ENCODE results near the gene SERF1A. TPM values are rescaled to one million over a fixed set of nuclear protein-coding genes. Genes with fewer than 3 reads are reported as not detected.
"Not testable (repeated sequence)": the region's sequence is repeated elsewhere in the genome, so short reads cannot be mapped to it uniquely, and the experiment has no call there.

The SERF1A gene
- total and polyA plus RNA-seq, 10 of the 15 experiments (the other 5 are each of a cell fraction or from before 2014, with no cell fraction given): 2.8 to 19.2 (median 5.9) TPM

DNA sequence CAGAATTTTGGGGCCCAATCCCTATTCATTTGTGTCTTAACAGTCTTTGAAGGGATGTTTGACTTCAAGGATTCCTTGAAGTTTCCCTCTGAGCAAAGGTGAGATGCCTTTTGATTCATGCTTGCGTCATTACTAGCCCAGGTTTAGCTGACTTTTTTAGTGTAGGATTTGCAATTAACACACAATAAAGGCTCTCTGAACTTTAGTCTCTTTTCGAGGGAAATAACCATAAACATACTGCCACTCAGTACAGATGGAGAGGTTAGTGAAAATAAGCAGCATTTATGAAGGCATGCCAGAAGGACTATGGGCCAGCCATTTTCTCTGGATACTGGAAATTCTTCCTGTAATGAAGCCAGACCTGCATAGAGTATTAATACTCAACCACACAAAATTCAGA is 4.4 kb upstream of the SERF1A start:
- DNase-seq (ENCODE audit: low read depth, low spot score); FAIRE-seq; SMC1A ChIA-PET (ENCODE audit: uncharacterized antibody, unreplicated experiment); RAD21 ChIA-PET (ENCODE audit: unreplicated experiment); H3K27ac ChIP-seq (ENCODE audit: control insufficient read depth, insufficient read depth); intact Hi-C loops (cut with micrococcal nuclease; ENCODE audit: unreplicated experiment); H3K79me2 ChIP-seq (ENCODE audit: control insufficient read depth, insufficient read depth, low read length); H3K36me3 ChIP-seq (ENCODE audit: control insufficient read depth in 2 of 2, insufficient read depth in 2 of 2, low read length in 1 of 2); H3K27me3 ChIP-seq (replicated peaks in 1 of 2; ENCODE audit: control insufficient read depth in 2 of 2, insufficient read depth in 2 of 2, low read length in 1 of 2); H4K20me1 ChIP-seq (ENCODE audit: control insufficient read depth, insufficient read depth); in situ Hi-C loops (cut with MboI); H3K4me1 ChIP-seq (ENCODE audit: control insufficient read depth, insufficient read depth, low read length); H3K9me3 ChIP-seq (replicated peaks; ENCODE audit: control insufficient read depth, insufficient read depth, low read length); H3K4me3 ChIP-seq; BruUV-seq (replicated peaks); H3K9ac ChIP-seq (ENCODE audit: control insufficient read depth, insufficient read depth, low read length); ATAC-seq; H3K4me2 ChIP-seq (ENCODE audit: control insufficient read depth, insufficient read depth); POLR2A ChIA-PET; CTCF ChIA-PET; H2AFZ ChIP-seq (ENCODE audit: control insufficient read depth, low read depth, low read length): not testable (repeated sequence)
- WGBS (ENCODE audit: insufficient coverage, insufficient replicate concordance, low lambda C conversion rate, missing lambda C conversion rate): no CpG with 5 or more reads among the region's 2 CpGs

DNA sequence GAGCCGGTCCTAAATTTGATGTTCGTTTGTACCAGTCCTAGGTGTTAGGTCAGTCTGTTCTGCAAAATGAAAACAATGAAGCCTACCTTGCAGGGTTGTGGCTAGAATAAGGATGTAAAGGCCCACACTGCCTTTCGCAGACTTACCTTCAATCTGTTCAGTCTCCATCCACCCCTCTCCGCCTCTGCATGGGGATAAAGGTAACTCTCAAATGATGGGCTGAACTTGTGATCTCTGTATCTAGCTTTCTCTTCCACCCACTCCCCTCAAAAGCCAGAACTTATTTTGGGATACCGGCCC is 753 bp downstream of the SERF1A start:
- H3K4me3 ChIP-seq; H4K20me1 ChIP-seq (ENCODE audit: control insufficient read depth, insufficient read depth); H3K4me2 ChIP-seq (ENCODE audit: control insufficient read depth, insufficient read depth); intact Hi-C loops (cut with micrococcal nuclease; ENCODE audit: unreplicated experiment); H3K27ac ChIP-seq (ENCODE audit: control insufficient read depth, insufficient read depth); DNase-seq (ENCODE audit: low read depth, low spot score); H3K4me1 ChIP-seq (ENCODE audit: control insufficient read depth, insufficient read depth, low read length); H3K9me3 ChIP-seq (replicated peaks; ENCODE audit: control insufficient read depth, insufficient read depth, low read length); H3K9ac ChIP-seq (ENCODE audit: control insufficient read depth, insufficient read depth, low read length); POLR2A ChIA-PET; FAIRE-seq; in situ Hi-C loops (cut with MboI); H3K36me3 ChIP-seq (ENCODE audit: control insufficient read depth in 2 of 2, insufficient read depth in 2 of 2, low read length in 1 of 2); SMC1A ChIA-PET (ENCODE audit: uncharacterized antibody, unreplicated experiment); RAD21 ChIA-PET (ENCODE audit: unreplicated experiment); H3K27me3 ChIP-seq (replicated peaks in 1 of 2; ENCODE audit: control insufficient read depth in 2 of 2, insufficient read depth in 2 of 2, low read length in 1 of 2); H2AFZ ChIP-seq (ENCODE audit: control insufficient read depth, low read depth, low read length); H3K79me2 ChIP-seq (ENCODE audit: control insufficient read depth, insufficient read depth, low read length); CTCF ChIA-PET: not testable (repeated sequence)
- no CpG with 5 or more reads among the region's 5 CpGs for whole genome bisulfite sequencing (ENCODE audit: insufficient coverage, insufficient replicate concordance, low lambda C conversion rate, missing lambda C conversion rate)
- BruUV-seq (replicated peaks): TSS peak; percentile 82
- ATAC-seq: peak; percentile 58

DNA sequence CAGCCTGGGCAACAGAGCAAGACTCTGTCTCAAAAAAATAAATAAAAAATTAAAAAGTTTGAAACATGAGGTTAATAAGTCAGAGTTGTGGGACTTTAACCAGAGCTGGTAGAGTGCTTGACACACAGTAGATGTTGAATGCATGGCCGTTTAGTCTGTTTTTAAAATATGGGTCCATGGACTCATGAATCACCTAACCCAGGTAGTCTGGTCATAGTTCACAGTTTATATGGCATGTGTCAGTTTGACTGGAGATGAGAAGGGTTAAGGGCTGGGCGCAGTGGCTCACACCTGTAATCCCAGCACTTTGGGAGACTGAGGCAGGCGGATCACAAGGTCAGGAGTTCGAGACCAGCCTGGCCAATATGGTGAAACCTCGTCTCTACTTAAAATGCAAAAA is 6.2 kb downstream of the SERF1A start:
- FAIRE-seq; H3K27ac ChIP-seq (ENCODE audit: control insufficient read depth, insufficient read depth); H3K4me3 ChIP-seq; BruUV-seq (replicated peaks); H3K36me3 ChIP-seq (ENCODE audit: control insufficient read depth in 2 of 2, insufficient read depth in 2 of 2, low read length in 1 of 2); H3K9me3 ChIP-seq (replicated peaks; ENCODE audit: control insufficient read depth, insufficient read depth, low read length); POLR2A ChIA-PET; H3K27me3 ChIP-seq (replicated peaks in 1 of 2; ENCODE audit: control insufficient read depth in 2 of 2, insufficient read depth in 2 of 2, low read length in 1 of 2); in situ Hi-C loops (cut with MboI); H4K20me1 ChIP-seq (ENCODE audit: control insufficient read depth, insufficient read depth); intact Hi-C loops (cut with micrococcal nuclease; ENCODE audit: unreplicated experiment); ATAC-seq; H2AFZ ChIP-seq (ENCODE audit: control insufficient read depth, low read depth, low read length); H3K9ac ChIP-seq (ENCODE audit: control insufficient read depth, insufficient read depth, low read length); H3K4me1 ChIP-seq (ENCODE audit: control insufficient read depth, insufficient read depth, low read length); SMC1A ChIA-PET (ENCODE audit: uncharacterized antibody, unreplicated experiment); H3K4me2 ChIP-seq (ENCODE audit: control insufficient read depth, insufficient read depth); RAD21 ChIA-PET (ENCODE audit: unreplicated experiment); DNase-seq (ENCODE audit: low read depth, low spot score); CTCF ChIA-PET; H3K79me2 ChIP-seq (ENCODE audit: control insufficient read depth, insufficient read depth, low read length): not testable (repeated sequence)
- WGBS (ENCODE audit: insufficient coverage, insufficient replicate concordance, low lambda C conversion rate, missing lambda C conversion rate): no CpG with 5 or more reads among the region's 5 CpGs

DNA sequence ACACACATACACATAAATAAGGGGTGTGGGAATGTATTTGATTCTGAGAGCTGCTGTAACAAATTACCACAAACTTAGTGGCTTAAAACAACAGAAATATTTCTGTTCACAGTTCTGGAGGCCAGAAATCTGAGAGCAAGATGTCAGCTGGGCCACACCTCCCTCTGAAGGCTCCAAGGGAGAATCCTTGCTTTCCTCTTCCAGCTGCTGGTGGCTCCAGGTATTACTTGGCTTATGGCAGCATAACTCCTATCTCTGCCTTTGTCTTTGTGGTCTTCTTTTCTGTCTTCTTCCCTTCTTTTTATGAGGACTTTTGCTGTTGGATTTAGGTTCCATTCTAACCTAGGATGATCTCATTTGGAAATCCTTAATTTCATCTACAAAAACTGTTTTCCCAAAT is 16.4 kb downstream of the SERF1A start:
- in situ Hi-C loops (cut with MboI); DNase-seq (ENCODE audit: low read depth, low spot score); BruUV-seq (replicated peaks); H3K9ac ChIP-seq (ENCODE audit: control insufficient read depth, insufficient read depth, low read length); H3K27me3 ChIP-seq (replicated peaks in 1 of 2; ENCODE audit: control insufficient read depth in 2 of 2, insufficient read depth in 2 of 2, low read length in 1 of 2); H3K4me1 ChIP-seq (ENCODE audit: control insufficient read depth, insufficient read depth, low read length); FAIRE-seq; H3K9me3 ChIP-seq (replicated peaks; ENCODE audit: control insufficient read depth, insufficient read depth, low read length); ATAC-seq; CTCF ChIA-PET; H3K79me2 ChIP-seq (ENCODE audit: control insufficient read depth, insufficient read depth, low read length); H3K27ac ChIP-seq (ENCODE audit: control insufficient read depth, insufficient read depth); H2AFZ ChIP-seq (ENCODE audit: control insufficient read depth, low read depth, low read length); RAD21 ChIA-PET (ENCODE audit: unreplicated experiment); intact Hi-C loops (cut with micrococcal nuclease; ENCODE audit: unreplicated experiment); SMC1A ChIA-PET (ENCODE audit: uncharacterized antibody, unreplicated experiment); H3K4me2 ChIP-seq (ENCODE audit: control insufficient read depth, insufficient read depth); H3K4me3 ChIP-seq; H4K20me1 ChIP-seq (ENCODE audit: control insufficient read depth, insufficient read depth); H3K36me3 ChIP-seq (ENCODE audit: control insufficient read depth in 2 of 2, insufficient read depth in 2 of 2, low read length in 1 of 2); POLR2A ChIA-PET: not testable (repeated sequence)

All from GM12878 (cell line).